Ascending aorta (tissue), 2 donors: ENCODE measurements around the gene PKD2L2. TPM values are rescaled to one million over a fixed set of nuclear protein-coding genes. Genes with fewer than 3 reads are reported as not detected.

Experiments used
- DNase-seq, 2 donors: peaks; one replicate each; pipeline ENCODE4 v3.0.0-alpha.2; 2019; ENCODE audit warnings: low spot score in 2 of 2
- H3K27ac ChIP-seq, 2 donors: fragments of 200-600 bp; sonication (generic); one replicate each; pipeline ENCODE4 v1.5.1; 2016 to 2017; ENCODE audit warnings: mild to moderate bottlenecking in 1 of 2
- H3K27me3 ChIP-seq: fragments of 200-600 bp; sonication (generic); one replicate; pipeline ENCODE4 v1.5.1; 2017
- H3K36me3 ChIP-seq, 2 donors: fragments of 200-600 bp; sonication (generic); one replicate each; pipeline ENCODE4 v1.5.1; 2016
- H3K4me1 ChIP-seq, 2 donors: fragments of 200-600 bp; sonication (generic); one replicate each; pipeline ENCODE4 v1.5.1; 2016 to 2017; ENCODE audit warnings: mild to moderate bottlenecking in 1 of 2
- H3K4me3 ChIP-seq, 2 donors: fragments of 200-600 bp; sonication (generic); one replicate each; pipeline ENCODE4 v1.5.1; 2016 to 2017; ENCODE audit warnings: mild to moderate bottlenecking in 1 of 2
- H3K9me3 ChIP-seq, 2 donors: fragments of 200-600 bp; sonication (generic); one replicate each; pipeline ENCODE4 v1.5.1; 2016
- intact Hi-C: fragments of 100-400 bp; cut with DNase I; formaldehyde crosslinking; loops from one replicate; pipeline ENCODE4 v1.15.1; 2023
- total RNA-seq: library from RNA; depleted of rRNA; stranded (reverse); fragments of >200 nt; gene quantifications from one replicate; pipeline ENCODE4 v1.1.0, GENCODE V29; 2016
- TF ChIP-seq, protein P1 (sequence below), 3 experiments: fragments of 200-600 bp in 2 of 3; fragments of 450-650 bp in 1 of 3; sonication (generic) in 2 of 3; IDR thresholded peaks; one replicate each; pipeline ENCODE4 v1.5.1; 2016 to 2019; ENCODE audit warnings: antibody characterized with exemption in 3 of 3, mild to moderate bottlenecking in 1 of 3, moderate library complexity in 1 of 3

PKD2L2 gene
- total RNA-seq, 1 donor from 2014 or later = not detected

GRCh38 chr5:137866541-137867388, 22.5 kb upstream of the PKD2L2 start:
- H3K36me3 ChIP-seq = no peaks in the 10 kb centered on the region
- no peaks in the 10 kb centered on the region for H3K9me3 ChIP-seq
- no peak overlapping the region for H3K4me3 ChIP-seq
- intact Hi-C loops = no loop called here
- no peak for DNase-seq
- TF ChIP-seq, protein P1, sequence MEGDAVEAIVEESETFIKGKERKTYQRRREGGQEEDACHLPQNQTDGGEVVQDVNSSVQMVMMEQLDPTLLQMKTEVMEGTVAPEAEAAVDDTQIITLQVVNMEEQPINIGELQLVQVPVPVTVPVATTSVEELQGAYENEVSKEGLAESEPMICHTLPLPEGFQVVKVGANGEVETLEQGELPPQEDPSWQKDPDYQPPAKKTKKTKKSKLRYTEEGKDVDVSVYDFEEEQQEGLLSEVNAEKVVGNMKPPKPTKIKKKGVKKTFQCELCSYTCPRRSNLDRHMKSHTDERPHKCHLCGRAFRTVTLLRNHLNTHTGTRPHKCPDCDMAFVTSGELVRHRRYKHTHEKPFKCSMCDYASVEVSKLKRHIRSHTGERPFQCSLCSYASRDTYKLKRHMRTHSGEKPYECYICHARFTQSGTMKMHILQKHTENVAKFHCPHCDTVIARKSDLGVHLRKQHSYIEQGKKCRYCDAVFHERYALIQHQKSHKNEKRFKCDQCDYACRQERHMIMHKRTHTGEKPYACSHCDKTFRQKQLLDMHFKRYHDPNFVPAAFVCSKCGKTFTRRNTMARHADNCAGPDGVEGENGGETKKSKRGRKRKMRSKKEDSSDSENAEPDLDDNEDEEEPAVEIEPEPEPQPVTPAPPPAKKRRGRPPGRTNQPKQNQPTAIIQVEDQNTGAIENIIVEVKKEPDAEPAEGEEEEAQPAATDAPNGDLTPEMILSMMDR (IDR thresholded peaks at IDR 0.05) = no peak
- no peak overlapping the region for H3K27ac ChIP-seq
- H3K4me1 ChIP-seq = no peaks in the 10 kb centered on the region
- no peaks in the 10 kb centered on the region for H3K27me3 ChIP-seq

DNA sequence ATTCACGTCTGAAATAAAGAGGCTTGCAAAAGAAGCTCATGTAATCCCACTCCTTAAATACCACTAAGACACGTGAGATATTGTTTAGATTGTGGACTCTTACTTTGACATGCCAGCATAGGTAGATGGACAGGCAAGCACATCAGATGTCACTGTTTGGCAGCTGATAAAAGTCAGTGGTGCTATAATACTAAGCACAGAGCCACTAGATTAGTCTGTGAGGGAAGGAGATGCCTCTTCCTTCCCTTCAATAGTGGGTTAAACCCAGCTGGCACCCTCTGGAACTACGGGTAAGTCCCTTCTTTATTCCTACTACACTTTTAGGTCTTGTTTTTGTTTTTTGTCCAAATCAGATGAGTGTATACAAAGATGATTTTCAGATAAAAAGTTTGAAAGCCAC, 21.6 kb upstream of the PKD2L2 start, which contains the start of gene MYOT:
Gene MYOT, plus strand, starts transcription at position 197 of the 400 bp plus-strand sequence. CDS start 2,792 bp downstream, outside the sequence.
- H3K36me3 ChIP-seq = no peaks in the 10 kb centered on the region
- H3K27ac ChIP-seq = no peak within 1 kb of the TSS
- TF ChIP-seq, protein P1 (IDR thresholded peaks at IDR 0.05) = no peak
- intact Hi-C loops = no loop called here
- H3K27me3 ChIP-seq = no peaks in the 10 kb centered on the region
- DNase-seq = no peak
- no peaks in the 10 kb centered on the region for H3K9me3 ChIP-seq
- H3K4me1 ChIP-seq = no peaks in the 10 kb centered on the region
- no peak within 1 kb of the TSS for H3K4me3 ChIP-seq

- intact Hi-C loops = no loop called here
- H3K4me3 ChIP-seq = no peak overlapping the region
- H3K36me3 ChIP-seq = no peaks in the 10 kb centered on the region
- H3K4me1 ChIP-seq = no peaks in the 10 kb centered on the region
- no peaks in the 10 kb centered on the region for H3K27me3 ChIP-seq
- H3K27ac ChIP-seq = no peak overlapping the region
- TF ChIP-seq, protein P1 (IDR thresholded peaks at IDR 0.05) = no peak
- DNase-seq = no peak
- H3K9me3 ChIP-seq = no peaks in the 10 kb centered on the region
Observed at GRCh38 chr5:137870647-137871339, 18.5 kb upstream of the PKD2L2 start.

DNA sequence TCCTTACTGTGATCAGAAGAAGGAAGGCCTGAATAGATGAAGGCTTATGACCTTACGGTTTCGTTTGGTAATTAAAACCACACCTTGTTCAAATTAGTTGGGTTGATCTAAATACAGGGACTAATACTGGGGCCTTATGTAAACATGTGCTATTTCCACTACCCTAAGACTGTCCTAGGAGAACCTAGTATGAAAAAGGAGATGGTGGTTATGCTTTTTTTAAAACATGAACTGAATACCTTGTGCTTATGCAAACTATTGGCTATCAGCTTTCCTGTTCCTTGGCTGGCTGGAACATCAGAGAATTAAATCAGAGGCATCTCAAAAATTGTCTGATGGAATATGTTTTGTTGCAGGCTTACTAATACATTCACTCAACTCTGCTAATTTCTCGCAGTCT, 17.7 kb upstream of the PKD2L2 start:
- Histone ChIP-seq H3K9me3 (no peaks in the 10 kb centered on the region), H3K27ac (no peak overlapping the region), H3K27me3 (no peaks in the 10 kb centered on the region), H3K36me3 (no peaks in the 10 kb centered on the region), H3K4me1 (no peaks in the 10 kb centered on the region), H3K4me3 (no peak overlapping the region)
- no peak for DNase-seq
- TF ChIP-seq, protein P1 (IDR thresholded peaks at IDR 0.05) = no peak
- intact Hi-C loops = no loop called here

DNA sequence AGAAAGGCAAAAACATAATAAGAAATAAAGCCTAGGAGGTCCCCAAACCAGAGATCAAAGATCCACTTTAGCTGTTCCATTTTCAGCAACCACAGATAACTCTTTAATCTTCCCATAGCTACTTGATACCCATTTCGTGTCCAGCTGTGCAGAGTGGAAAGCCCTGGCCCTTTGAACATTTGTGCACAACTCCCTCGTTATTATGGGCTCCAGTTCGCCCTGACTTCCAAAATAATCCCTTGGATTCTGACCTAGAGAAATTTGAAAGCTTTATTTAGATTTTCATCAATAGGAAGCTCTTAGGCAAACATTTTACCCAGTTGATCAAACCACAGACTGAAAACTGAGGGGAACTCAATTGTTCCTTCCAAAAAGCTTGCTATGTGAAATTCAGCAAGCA, 16.8 kb upstream of the PKD2L2 start:
- no peak for DNase-seq
- intact Hi-C loops = no loop called here
- Histone ChIP-seq H3K27ac (no peak overlapping the region), H3K9me3 (no peaks in the 10 kb centered on the region), H3K27me3 (no peaks in the 10 kb centered on the region), H3K4me3 (no peak overlapping the region), H3K4me1 (no peaks in the 10 kb centered on the region), H3K36me3 (no peaks in the 10 kb centered on the region)
- TF ChIP-seq, protein P1 (IDR thresholded peaks at IDR 0.05) = no peak
